Large intestine (tissue), 3 donors: Measurements from ENCODE around the gene KIF25. TPM values are rescaled to one million over a fixed set of nuclear protein-coding genes. Genes with fewer than 3 reads are reported as not detected.

Experiments
- DNase-seq, 2 donors: peaks; one replicate each; pipeline versions ENCODE4 v3.0.0 to v3.0.0-alpha.2; 2013
- H3K27ac ChIP-seq: one replicate; pipeline ENCODE4 v1.5.1; 2013; ENCODE audit warnings: low read length
- H3K27me3 ChIP-seq: 2 replicates; pipeline ENCODE4 v1.6.1; 2013; ENCODE audit warnings: low read length; ENCODE audit not compliant: control insufficient read depth, insufficient read depth
- H3K36me3 ChIP-seq: 2 replicates; pipeline ENCODE4 v1.6.1; 2013; ENCODE audit warnings: low read length; ENCODE audit not compliant: control insufficient read depth, insufficient read depth
- H3K4me1 ChIP-seq: one replicate; pipeline ENCODE4 v1.6.1; 2013; ENCODE audit warnings: low read length; ENCODE audit not compliant: control insufficient read depth, insufficient read depth
- H3K4me3 ChIP-seq: one replicate; pipeline ENCODE4 v1.5.1; 2013; ENCODE audit warnings: low read length
- H3K9me3 ChIP-seq: one replicate; pipeline ENCODE4 v1.6.1; 2013; ENCODE audit warnings: mild to moderate bottlenecking, low read depth, low read length, moderate library complexity; ENCODE audit not compliant: control insufficient read depth
- WGBS: methylation state at CpG from one replicate; pipeline ENCODE4 v1.1.5; 2013; ENCODE audit warnings: low lambda C conversion rate; ENCODE audit not compliant: insufficient coverage; 5-methylcytosine and 5-hydroxymethylcytosine counted together
- polyA plus RNA-seq: library from polyadenylated mRNA; unstranded; fragments of 120-200 nt; gene quantifications from one replicate; pipeline ENCODE4 v1.2.1, GENCODE V29; 2013

The KIF25 gene
- polyA plus RNA-seq, 1 donor = 0.82 TPM

DNA sequence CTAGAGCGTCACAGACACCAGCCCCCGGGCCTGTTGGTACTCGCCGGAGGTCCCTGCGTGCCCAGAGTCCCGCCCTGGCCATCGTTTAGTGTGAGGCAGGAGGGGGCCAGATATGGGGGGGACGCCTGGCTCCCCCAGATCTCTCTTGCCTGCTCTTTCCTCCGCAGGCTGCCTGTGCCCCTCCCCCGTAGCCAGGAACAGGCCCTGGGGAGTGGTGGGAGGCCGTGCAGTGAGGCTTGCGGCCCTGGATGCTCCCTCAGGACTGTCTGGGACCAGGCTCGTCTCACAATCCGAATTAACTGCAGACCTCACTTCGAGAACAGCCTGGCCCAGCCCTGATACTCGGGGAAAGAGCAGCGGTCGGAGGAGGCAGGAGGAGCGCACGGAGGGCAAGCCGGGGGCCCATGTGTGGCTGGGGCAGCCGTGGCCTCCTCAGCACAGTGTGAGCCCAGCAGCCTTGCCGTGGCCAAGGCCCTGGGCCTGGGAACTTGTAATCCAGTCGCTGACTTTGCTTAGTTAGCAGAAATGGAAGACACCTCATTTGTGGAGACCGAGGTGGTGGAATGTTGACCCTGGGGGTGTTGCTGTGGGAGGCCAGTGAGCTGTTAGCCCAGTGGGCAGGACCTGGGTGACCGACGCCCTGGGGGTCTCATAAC lies 52.9 kb downstream of the KIF25 start:
- no peak overlapping the region for H3K4me3 ChIP-seq
- H3K27me3 ChIP-seq = no peaks in the 10 kb centered on the region
- H3K27ac ChIP-seq = no peak overlapping the region
- WGBS = no CpG with 5 or more reads among the region's 27 CpGs
- H3K9me3 ChIP-seq = no peaks in the 10 kb centered on the region
- no peak for DNase-seq
- H3K4me1 ChIP-seq = no peaks in the 10 kb centered on the region
- no peaks in the 10 kb centered on the region for H3K36me3 ChIP-seq

GRCh38 chr6:168050881-168051586 lies 53.6 kb downstream of the KIF25 start:
- H3K9me3 ChIP-seq = no peaks in the 10 kb centered on the region
- no peaks in the 10 kb centered on the region for H3K27me3 ChIP-seq
- H3K4me3 ChIP-seq = no peak overlapping the region
- H3K36me3 ChIP-seq = no peaks in the 10 kb centered on the region
- H3K4me1 ChIP-seq = no peaks in the 10 kb centered on the region
- WGBS = no CpG with 5 or more reads among the region's 23 CpGs
- DNase-seq = no peak
- H3K27ac ChIP-seq = no peak overlapping the region

- no CpG with 5 or more reads among the region's 9 CpGs for WGBS
- H3K4me3 ChIP-seq = no peak overlapping the region
Observed at GRCh38 chr6:168051648-168052047, 54.2 kb downstream of the KIF25 start.

GRCh38 chr6:168052291-168052891 lies 54.9 kb downstream of the KIF25 start:
- H3K27me3 ChIP-seq = no peaks in the 10 kb centered on the region
- WGBS = no CpG with 5 or more reads among the region's 26 CpGs
- H3K36me3 ChIP-seq = no peaks in the 10 kb centered on the region
- H3K4me3 ChIP-seq = no peak overlapping the region
- no peaks in the 10 kb centered on the region for H3K4me1 ChIP-seq
- no peak overlapping the region for H3K27ac ChIP-seq
- no peaks in the 10 kb centered on the region for H3K9me3 ChIP-seq
- no peak for DNase-seq

More at GRCh38 chr6:168051648-168052047, 54.2 kb downstream of the KIF25 start:
- no peaks in the 10 kb centered on the region for H3K9me3 ChIP-seq
- H3K36me3 ChIP-seq = no peaks in the 10 kb centered on the region
- DNase-seq = no peak
- H3K4me1 ChIP-seq = no peaks in the 10 kb centered on the region
- no peaks in the 10 kb centered on the region for H3K27me3 ChIP-seq
- no peak overlapping the region for H3K27ac ChIP-seq

- Histone ChIP-seq H3K27me3 (no peaks in the 10 kb centered on the region), H3K4me3 (no peak overlapping the region), H3K36me3 (no peaks in the 10 kb centered on the region), H3K4me1 (no peaks in the 10 kb centered on the region), H3K9me3 (no peaks in the 10 kb centered on the region), H3K27ac (no peak overlapping the region)
- 100% methylated on average over 5 of the region's 38 CpGs for WGBS
- DNase-seq = no peak
Observed at GRCh38 chr6:168053086-168053956, 55.9 kb downstream of the KIF25 start.

DNA sequence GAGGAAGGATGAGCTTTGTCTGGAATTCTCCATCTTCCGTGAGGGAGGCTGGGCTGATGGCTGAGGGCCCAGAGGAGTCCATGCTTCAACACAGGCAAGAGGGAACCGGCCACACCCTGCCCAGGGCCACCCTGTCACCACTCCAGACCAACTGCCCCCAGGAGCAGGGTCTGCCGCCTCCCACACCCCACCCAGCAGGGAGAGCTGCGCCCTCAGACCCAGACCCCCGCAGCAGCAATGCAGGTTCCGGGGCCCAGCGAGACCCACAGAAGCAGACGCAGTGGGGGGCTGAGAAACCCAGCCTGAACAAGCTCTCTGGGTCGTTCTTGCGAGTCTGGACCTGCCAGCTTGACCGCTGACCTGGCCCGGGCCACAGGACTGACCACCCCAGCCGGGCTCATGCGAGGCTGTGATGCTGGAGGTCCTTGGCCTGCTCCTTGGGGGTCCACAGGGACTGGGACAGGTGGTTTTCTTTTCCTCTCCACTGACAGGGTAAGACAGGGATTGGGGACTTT lies 56.5 kb downstream of the KIF25 start:
- no peaks in the 10 kb centered on the region for H3K4me1 ChIP-seq
- DNase-seq = no peak
- no peaks in the 10 kb centered on the region for H3K27me3 ChIP-seq
- H3K36me3 ChIP-seq = no peaks in the 10 kb centered on the region
- no peak overlapping the region for H3K4me3 ChIP-seq
- no peaks in the 10 kb centered on the region for H3K9me3 ChIP-seq
- no CpG with 5 or more reads among the region's 14 CpGs for WGBS
- no peak overlapping the region for H3K27ac ChIP-seq

- Histone ChIP-seq H3K4me1 (no peaks in the 10 kb centered on the region), H3K27me3 (no peaks in the 10 kb centered on the region), H3K27ac (no peak overlapping the region), H3K36me3 (no peaks in the 10 kb centered on the region), H3K4me3 (no peak overlapping the region), H3K9me3 (no peaks in the 10 kb centered on the region)
- DNase-seq = no peak
- no CpG with 5 or more reads among the region's 18 CpGs for WGBS
Observed at GRCh38 chr6:168054765-168055560, 57.5 kb downstream of the KIF25 start.

GRCh38 chr6:168055696-168056489 lies 58.4 kb downstream of the KIF25 start:
- Histone ChIP-seq H3K27me3 (no peaks in the 10 kb centered on the region), H3K36me3 (no peaks in the 10 kb centered on the region), H3K4me1 (no peaks in the 10 kb centered on the region), H3K4me3 (no peak overlapping the region), H3K9me3 (no peaks in the 10 kb centered on the region), H3K27ac (no peak overlapping the region)
- no CpG with 5 or more reads among the region's 22 CpGs for WGBS
- no peak for DNase-seq

- H3K36me3 ChIP-seq = no peaks in the 10 kb centered on the region
- no peaks in the 10 kb centered on the region for H3K9me3 ChIP-seq
- H3K27ac ChIP-seq = no peak overlapping the region
- no peaks in the 10 kb centered on the region for H3K4me1 ChIP-seq
- WGBS = no CpG with 5 or more reads among the region's 24 CpGs
- H3K4me3 ChIP-seq = no peak overlapping the region
- no peaks in the 10 kb centered on the region for H3K27me3 ChIP-seq
- DNase-seq = no peak
Observed at GRCh38 chr6:168056892-168057527, 59.5 kb downstream of the KIF25 start.
